Ureter (tissue), 1 donor: ENCODE data around the gene RHBDF2. TPM values are rescaled to one million over a fixed set of nuclear protein-coding genes. Genes with fewer than 3 reads are reported as not detected.

Experiments used
- DNase-seq: peaks from one replicate; pipeline ENCODE4 v3.0.0-alpha.2; 2020; ENCODE audit warnings: low spot score
- total RNA-seq: library from RNA; stranded (reverse); gene quantifications from one replicate; pipeline ENCODE4 v1.2.4, GENCODE V29; 2023
- donor health status: DM: yes; HTN: yes; CAD: no.

Gene RHBDF2
- total RNA-seq, result 41.6 TPM

- DNase-seq, result peak; percentile 96
Measured at GRCh38 chr17:76501018-76501826, at the start of gene RHBDF2. RHBDF2 (minus strand) TSS chr17:76501423; CDS start chr17:76481524, 19,899 bp downstream.

- DNase-seq, result no peak
Measured at GRCh38 chr17:76549539-76549938, 48.3 kb upstream of the RHBDF2 start.

- no peak for DNase-seq
Measured at GRCh38 chr17:76549215-76549518, 47.9 kb upstream of the RHBDF2 start.

- no peak for DNase-seq
Measured at GRCh38 chr17:76548378-76549214, 47.4 kb upstream of the RHBDF2 start.

GRCh38 chr17:76547642-76548202 lies 46.5 kb upstream of the RHBDF2 start:
- DNase-seq, result no peak

- DNase-seq, result no peak
Measured at GRCh38 chr17:76547183-76547641, 46.0 kb upstream of the RHBDF2 start.

GRCh38 chr17:76546556-76547182 lies 45.4 kb upstream of the RHBDF2 start:
- no peak for DNase-seq

- DNase-seq, result no peak
Measured at GRCh38 chr17:76545918-76546555, 44.8 kb upstream of the RHBDF2 start.

- no peak for DNase-seq
Measured at GRCh38 chr17:76544546-76545365, 43.5 kb upstream of the RHBDF2 start.

GRCh38 chr17:76543826-76544545 lies 42.8 kb upstream of the RHBDF2 start:
- no peak for DNase-seq

GRCh38 chr17:76543482-76543825 lies 42.2 kb upstream of the RHBDF2 start:
- DNase-seq, result no peak

GRCh38 chr17:76542984-76543383 lies 41.8 kb upstream of the RHBDF2 start:
- no peak for DNase-seq

- DNase-seq, result no peak
Measured at GRCh38 chr17:76542566-76542971, 41.3 kb upstream of the RHBDF2 start.

GRCh38 chr17:76541739-76542454 lies 40.7 kb upstream of the RHBDF2 start:
- no peak for DNase-seq

- DNase-seq, result peak; percentile 94
Measured at GRCh38 chr17:76540381-76541300, 39.4 kb upstream of the RHBDF2 start.

- DNase-seq, result no peak
Measured at GRCh38 chr17:76539631-76540271, 38.5 kb upstream of the RHBDF2 start, which contains the start of gene PRCD. PRCD (plus strand) TSS chr17:76540044; CDS start chr17:76540142, 98 bp downstream.

- DNase-seq, result no peak
Measured at GRCh38 chr17:76538941-76539570, 37.8 kb upstream of the RHBDF2 start.
